ENCODE data around the gene METTL13.
A peak's percentile ranks its signal among the peaks of the same experiment; 100 is the strongest.

METTL13 gene, protein sequence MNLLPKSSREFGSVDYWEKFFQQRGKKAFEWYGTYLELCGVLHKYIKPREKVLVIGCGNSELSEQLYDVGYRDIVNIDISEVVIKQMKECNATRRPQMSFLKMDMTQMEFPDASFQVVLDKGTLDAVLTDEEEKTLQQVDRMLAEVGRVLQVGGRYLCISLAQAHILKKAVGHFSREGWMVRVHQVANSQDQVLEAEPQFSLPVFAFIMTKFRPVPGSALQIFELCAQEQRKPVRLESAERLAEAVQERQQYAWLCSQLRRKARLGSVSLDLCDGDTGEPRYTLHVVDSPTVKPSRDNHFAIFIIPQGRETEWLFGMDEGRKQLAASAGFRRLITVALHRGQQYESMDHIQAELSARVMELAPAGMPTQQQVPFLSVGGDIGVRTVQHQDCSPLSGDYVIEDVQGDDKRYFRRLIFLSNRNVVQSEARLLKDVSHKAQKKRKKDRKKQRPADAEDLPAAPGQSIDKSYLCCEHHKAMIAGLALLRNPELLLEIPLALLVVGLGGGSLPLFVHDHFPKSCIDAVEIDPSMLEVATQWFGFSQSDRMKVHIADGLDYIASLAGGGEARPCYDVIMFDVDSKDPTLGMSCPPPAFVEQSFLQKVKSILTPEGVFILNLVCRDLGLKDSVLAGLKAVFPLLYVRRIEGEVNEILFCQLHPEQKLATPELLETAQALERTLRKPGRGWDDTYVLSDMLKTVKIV

DNA sequence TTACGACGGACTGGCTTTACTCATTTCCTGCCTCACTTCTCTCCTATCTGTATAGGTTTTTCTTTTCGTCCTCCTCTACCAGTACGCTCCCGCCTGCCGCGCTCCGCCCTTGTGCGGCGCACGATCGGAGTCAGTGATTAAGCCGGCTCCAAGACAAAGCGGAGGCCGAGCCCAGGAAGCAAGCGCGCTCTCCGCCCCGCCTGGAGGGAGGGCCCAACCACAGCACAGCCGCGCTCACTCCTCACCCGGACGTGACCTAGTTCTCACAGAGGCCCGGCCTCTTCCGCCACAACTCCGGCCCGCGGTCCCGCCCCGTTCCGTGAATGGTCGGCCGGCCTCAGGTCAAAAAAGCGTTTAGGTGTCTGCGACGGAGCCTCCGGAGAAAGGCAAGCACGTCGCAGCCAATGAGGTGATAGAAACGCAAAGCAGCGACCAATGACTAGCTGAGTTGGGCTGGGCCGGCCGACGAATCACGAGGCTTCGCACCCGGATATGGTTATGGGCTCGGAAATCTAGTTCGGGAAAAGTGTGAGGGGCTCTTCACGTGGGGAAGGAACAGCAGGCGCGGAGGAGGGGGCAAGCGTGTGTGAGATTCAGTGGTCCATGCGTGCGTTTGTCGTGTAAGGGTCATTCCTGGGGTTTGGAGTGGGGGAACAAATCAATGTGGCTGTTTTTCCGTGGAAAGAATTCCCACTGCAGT, at the start of gene METTL13:
Gene METTL13, plus strand, starts transcription at position 485 of the 700 bp plus-strand sequence. CDS start 308 bp downstream, outside the sequence.
- TF ChIP-seq, protein P1, sequence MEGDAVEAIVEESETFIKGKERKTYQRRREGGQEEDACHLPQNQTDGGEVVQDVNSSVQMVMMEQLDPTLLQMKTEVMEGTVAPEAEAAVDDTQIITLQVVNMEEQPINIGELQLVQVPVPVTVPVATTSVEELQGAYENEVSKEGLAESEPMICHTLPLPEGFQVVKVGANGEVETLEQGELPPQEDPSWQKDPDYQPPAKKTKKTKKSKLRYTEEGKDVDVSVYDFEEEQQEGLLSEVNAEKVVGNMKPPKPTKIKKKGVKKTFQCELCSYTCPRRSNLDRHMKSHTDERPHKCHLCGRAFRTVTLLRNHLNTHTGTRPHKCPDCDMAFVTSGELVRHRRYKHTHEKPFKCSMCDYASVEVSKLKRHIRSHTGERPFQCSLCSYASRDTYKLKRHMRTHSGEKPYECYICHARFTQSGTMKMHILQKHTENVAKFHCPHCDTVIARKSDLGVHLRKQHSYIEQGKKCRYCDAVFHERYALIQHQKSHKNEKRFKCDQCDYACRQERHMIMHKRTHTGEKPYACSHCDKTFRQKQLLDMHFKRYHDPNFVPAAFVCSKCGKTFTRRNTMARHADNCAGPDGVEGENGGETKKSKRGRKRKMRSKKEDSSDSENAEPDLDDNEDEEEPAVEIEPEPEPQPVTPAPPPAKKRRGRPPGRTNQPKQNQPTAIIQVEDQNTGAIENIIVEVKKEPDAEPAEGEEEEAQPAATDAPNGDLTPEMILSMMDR (IDR thresholded peaks at IDR 0.05; ENCODE audit: low read depth, low read length) = no peak
- H3K4me3 ChIP-seq (ENCODE audit: low read depth, low read length) = peak within 1 kb of the TSS; percentile 77
- DNase-seq (ENCODE audit: low read depth, low spot score) = peak; percentile 100
- in situ Hi-C loops (cut with HindIII; ENCODE audit: low sequenced_read_pairs) = no loop called here

DNA sequence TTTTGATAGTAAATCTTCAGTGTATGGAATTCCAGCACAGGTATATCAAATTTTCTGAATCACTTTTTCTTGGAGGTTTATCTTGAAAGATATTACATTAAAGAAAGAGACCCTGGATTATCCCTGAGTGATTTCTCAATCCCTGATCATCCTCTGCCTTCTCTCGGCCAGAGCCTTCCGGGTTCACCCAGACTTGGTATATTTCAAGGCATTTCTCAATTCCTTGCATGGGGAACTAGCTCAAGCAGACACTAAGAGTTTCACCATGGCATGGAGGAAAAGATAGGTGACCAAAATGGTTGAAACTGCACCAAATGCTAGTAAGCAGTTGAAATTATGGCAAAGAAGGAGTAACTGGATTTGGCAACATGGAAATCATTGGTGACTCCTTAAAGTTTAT, 45.3 kb upstream of the METTL13 start:
- no peak overlapping the region for H3K4me3 ChIP-seq (ENCODE audit: low read depth, low read length)
- no peak for DNase-seq (ENCODE audit: low read depth, low spot score)
- TF ChIP-seq, protein P1 (IDR thresholded peaks at IDR 0.05; ENCODE audit: low read depth, low read length) = no peak
- in situ Hi-C loops (cut with HindIII; ENCODE audit: low sequenced_read_pairs) = no loop called here

DNA sequence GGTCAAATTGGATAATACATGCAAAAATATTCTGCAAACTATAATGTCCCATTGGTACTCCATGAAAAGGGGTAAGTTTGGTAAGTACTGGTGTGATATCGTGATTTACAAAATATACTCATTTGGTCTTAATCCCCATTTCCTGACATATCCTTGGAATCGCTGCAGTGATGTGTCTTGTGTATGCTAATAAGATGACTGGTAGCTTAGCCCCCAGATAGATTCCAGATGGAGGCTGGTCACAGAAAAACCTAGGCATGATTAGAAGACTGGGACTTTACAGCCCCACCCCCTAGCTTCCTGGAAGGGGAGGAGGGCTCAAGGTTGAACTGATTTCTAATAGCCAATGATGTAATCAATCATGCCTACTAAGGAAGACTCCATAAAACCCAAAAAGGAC, 42.5 kb upstream of the METTL13 start:
- DNase-seq (ENCODE audit: low read depth, low spot score) = no peak
- TF ChIP-seq, protein P1 (IDR thresholded peaks at IDR 0.05; ENCODE audit: low read depth, low read length) = no peak
- in situ Hi-C loops (cut with HindIII; ENCODE audit: low sequenced_read_pairs) = no loop called here
- H3K4me3 ChIP-seq (ENCODE audit: low read depth, low read length) = no peak overlapping the region

DNA sequence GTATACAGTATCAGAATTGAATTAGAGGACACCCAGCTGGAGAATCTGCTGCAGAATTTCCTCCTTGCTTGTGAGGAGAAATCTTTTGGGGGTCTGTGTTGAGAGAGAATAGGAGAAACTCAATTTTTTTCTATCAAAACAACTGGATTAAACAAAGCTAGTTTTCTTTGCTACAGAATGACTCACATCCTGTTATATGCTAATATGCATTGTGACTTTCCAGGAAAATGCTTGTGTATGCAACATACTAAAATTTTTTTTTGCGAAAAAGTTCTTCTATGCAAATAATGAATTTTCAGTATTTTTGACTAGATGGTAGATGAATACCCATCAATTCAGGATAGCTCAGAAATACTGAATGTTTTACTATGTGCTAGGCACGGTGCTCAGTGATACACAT, 41.8 kb upstream of the METTL13 start:
- in situ Hi-C loops (cut with HindIII; ENCODE audit: low sequenced_read_pairs) = no loop called here
- H3K4me3 ChIP-seq (ENCODE audit: low read depth, low read length) = no peak overlapping the region
- TF ChIP-seq, protein P1 (IDR thresholded peaks at IDR 0.05; ENCODE audit: low read depth, low read length) = no peak
- DNase-seq (ENCODE audit: low read depth, low spot score) = peak; percentile 15

DNA sequence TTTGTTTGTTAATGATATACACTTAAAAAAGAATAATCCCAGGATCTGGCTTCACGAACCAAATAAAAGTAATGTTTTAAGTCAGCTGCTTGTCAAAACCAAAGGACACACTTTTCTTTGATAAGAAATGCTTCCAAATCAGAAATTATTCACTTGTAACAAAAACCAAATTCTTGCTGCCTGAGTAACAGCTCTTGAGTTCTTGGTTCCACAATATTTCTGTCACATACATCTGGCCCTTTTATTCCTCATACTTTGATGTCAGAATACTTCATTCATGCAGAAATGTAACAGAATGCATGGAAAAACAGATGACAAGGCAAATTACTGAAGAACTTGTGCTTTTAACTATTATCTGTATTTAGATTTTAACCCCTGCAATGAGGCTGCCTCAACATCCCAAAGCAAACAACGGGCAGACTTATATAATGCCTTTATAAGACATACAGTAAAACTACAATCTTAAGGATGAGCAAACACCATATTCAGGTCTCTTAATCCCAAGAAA, 41.0 kb upstream of the METTL13 start:
- TF ChIP-seq, protein P1 (IDR thresholded peaks at IDR 0.05; ENCODE audit: low read depth, low read length) = no peak
- DNase-seq (ENCODE audit: low read depth, low spot score) = peak; percentile 21
- in situ Hi-C loops (cut with HindIII; ENCODE audit: low sequenced_read_pairs) = no loop called here
- peak overlapping the region; percentile 93 for H3K4me3 ChIP-seq (ENCODE audit: low read depth, low read length)
